K562 (cell line): Measurements from ENCODE around the gene CCNL1. TPM values are rescaled to one million over a fixed set of nuclear protein-coding genes. Genes with fewer than 3 reads are reported as not detected.

ENCODE experiments used
- ADNP ChIP-seq: fragments of 200-800 bp; sonication (Bioruptor generic); IDR thresholded peaks from 2 replicates; pipeline ENCODE4 v1.6.1; 2016; ENCODE audit warnings: missing genetic modification characterization, missing compliant biosample characterization
- BMI1 ChIP-seq: fragments of 150-350 bp; IDR thresholded peaks from 2 replicates; pipeline ENCODE4 v1.6.1; 2014; ENCODE audit warnings: low read length
- BRD4 ChIP-seq: fragments of 200-600 bp; sonication (generic); IDR thresholded peaks from 2 replicates; pipeline ENCODE4 v1.6.1; 2017; ENCODE audit warnings: inconsistent platforms
- CBX2 ChIP-seq: fragments of 200-600 bp; sonication (generic); IDR thresholded peaks from one replicate; pipeline ENCODE4 v1.6.1; 2012; ENCODE audit warnings: mild to moderate bottlenecking, low read length, inconsistent platforms; ENCODE audit not compliant: insufficient read depth, poor library complexity, severe bottlenecking
- CEBPG ChIP-seq, 3 experiments: fragments of 200-800 bp in 1 of 3; sonication (Bioruptor generic) in 1 of 3; sonication (generic) in 1 of 3; formaldehyde crosslinking in 1 of 3; IDR thresholded peaks in 2 of 3; conservative IDR thresholded peaks in 1 of 3; 2 replicates each; pipeline versions ENCODE4 v1.6.1 to v1.8.0; 2016 to 2022; ENCODE audit warnings: missing compliant biosample characterization in 2 of 3, missing genetic modification characterization in 2 of 3, mild to moderate bottlenecking in 1 of 3, missing genetic modification reagents in 1 of 3
- CREBBP ChIP-seq: IDR thresholded peaks from one replicate; pipeline ENCODE4 v1.6.1; 2012; ENCODE audit warnings: low read depth, mild to moderate bottlenecking, control low read depth, inconsistent platforms, low read length
- CUX1 ChIP-seq: fragments of 200-800 bp; sonication (Bioruptor generic); IDR thresholded peaks from 2 replicates; pipeline ENCODE4 v1.6.1; 2016; ENCODE audit warnings: missing genetic modification characterization, missing compliant biosample characterization
- EWSR1 ChIP-seq: fragments of 450-650 bp; IDR thresholded peaks from 2 replicates; pipeline ENCODE4 v1.6.1; 2018; ENCODE audit warnings: borderline replicate concordance, mild to moderate bottlenecking, low read depth, moderate library complexity; ENCODE audit not compliant: partially characterized antibody
- LCOR ChIP-seq: sonication (generic); formaldehyde crosslinking; IDR thresholded peaks from 2 replicates; pipeline ENCODE4 v1.8.0; 2022; ENCODE audit warnings: mild to moderate bottlenecking, missing genetic modification reagents
- RFX5 ChIP-seq: IDR thresholded peaks from 2 replicates; pipeline ENCODE4 v1.6.1; 2011; ENCODE audit warnings: low read depth, mild to moderate bottlenecking, improper control_type of control experiment, low read length
- SIN3B ChIP-seq: fragments of 450-650 bp; IDR thresholded peaks from 2 replicates; pipeline ENCODE4 v1.6.1; 2017; ENCODE audit warnings: low read depth, mild to moderate bottlenecking, moderate library complexity
- STAT6 ChIP-seq: sonication (generic); formaldehyde crosslinking; IDR thresholded peaks from 2 replicates; pipeline ENCODE4 v1.8.1; 2023; ENCODE audit warnings: mild to moderate bottlenecking, missing genetic modification reagents
- ZFP1 ChIP-seq: fragments of 450-650 bp; formaldehyde crosslinking; IDR thresholded peaks from 2 replicates; pipeline ENCODE4 v1.4.0; 2020; ENCODE audit warnings: mild to moderate bottlenecking, mixed read lengths
- ZNF175 ChIP-seq: fragments of 200-800 bp; sonication (Bioruptor generic); IDR thresholded peaks from 2 replicates; pipeline ENCODE4 v1.6.1; 2016; ENCODE audit warnings: low read depth, mild to moderate bottlenecking, missing genetic modification characterization, missing compliant biosample characterization
- ZNF277 ChIP-seq: fragments of 250-450 bp; sonication (Bioruptor Pico); IDR thresholded peaks from 2 replicates; pipeline ENCODE4 v1.8.0; 2022; ENCODE audit warnings: inconsistent platforms, mild to moderate bottlenecking, moderate library complexity, borderline replicate concordance
- ZNF431 ChIP-seq: sonication (generic); formaldehyde crosslinking; IDR thresholded peaks from 2 replicates; pipeline ENCODE4 v1.8.0; 2022; ENCODE audit warnings: mild to moderate bottlenecking, missing genetic modification reagents
- polyA plus RNA-seq, 8 experiments: library from polyadenylated mRNA; depleted of rRNA in 4 of 8; stranded (reverse) in 5 of 8; unstranded in 3 of 8; fragments of >200 nt; fragmentation: Nextera tagmentation in 2 of 8; fragmentation: Illumina TruSeq in 1 of 8; extraction: Ambion mirVana in 2 of 8; extraction: Trizol in 1 of 8; gene quantifications; 2 replicates each; pipeline versions ENCODE4 v1.2.1 to v1.2.3, GENCODE V29; 2011 to 2014; ENCODE audit warnings: inconsistent platforms in 1 of 8, missing spikeins in 1 of 8
- total RNA-seq, 7 experiments: library from RNA; depleted of rRNA in 6 of 7; stranded (reverse); fragments of >200 nt in 6 of 7; fragmentation: Illumina TruSeq in 2 of 7; extraction: Trizol in 2 of 7; gene quantifications; 2 replicates each; pipeline versions ENCODE4 v1.2.1 to v1.2.3, GENCODE V29; 2011 to 2021; ENCODE audit warnings: low replicate concordance in 1 of 7

Gene CCNL1
- total and polyA plus RNA-seq, 9 of the 15 experiments (the other 6 are each of a cell fraction or from before 2014, with no cell fraction given): 16.1 to 186 (median 132) TPM

GRCh38 chr3:157174649-157175498 lies 14.9 kb upstream of the CCNL1 start (continued):
- no peak for TF ChIP-seq CUX1
- no peak for TF ChIP-seq ZNF277 (CRISPR knock-in tag)
- TF ChIP-seq BMI1: no peak
- no peak; the same call in 1 of the 2 replicates for TF ChIP-seq ZNF175
- TF ChIP-seq BRD4: peak; percentile 74
- no peak for TF ChIP-seq CBX2
- no peak for TF ChIP-seq CREBBP
- peak; percentile 51; the same call in 1 of the 2 replicates for TF ChIP-seq RFX5
- TF ChIP-seq CEBPG (CRISPR knock-in tag; IDR thresholded peaks at IDR 0.05): peak; percentile 94
- peak; percentile 91 to 96 for TF ChIP-seq CEBPG (tag; conservative IDR thresholded peaks at IDR 0.05 in 1 of 2, IDR thresholded peaks at IDR 0.05 in 1 of 2)
- TF ChIP-seq ADNP (tag): no peak
- peak; percentile 39; the same call in 1 of the 2 replicates for TF ChIP-seq SIN3B
- TF ChIP-seq EWSR1: no peak
- peak; percentile 95 for TF ChIP-seq LCOR (CRISPR knock-in tag)
- no peak for TF ChIP-seq ZFP1 (CRISPR knock-in tag)
- TF ChIP-seq ZNF431: peak; percentile 52
- TF ChIP-seq STAT6: no peak
